ENCODE results near the gene TMEM50A.
"Not testable (repeated sequence)": the region's sequence is repeated elsewhere in the genome, so short reads cannot be mapped to it uniquely, and the experiment has no call there.

Gene TMEM50A

GRCh38 chr1:25338188-25338981, at the start of gene TMEM50A:
Gene TMEM50A, plus strand, starts transcription at chr1:25338334. Its CDS starts 2,153 bp downstream, at chr1:25340487.
- DNase-seq: peak; percentile 78

- DNase-seq: not testable (repeated sequence)
Observed at GRCh38 chr1:25288573-25289101, 49.5 kb upstream of the TMEM50A start.

GRCh38 chr1:25290043-25290442, 48.1 kb upstream of the TMEM50A start:
- DNase-seq: not testable (repeated sequence)

- not testable (repeated sequence) for DNase-seq
Observed at GRCh38 chr1:25293426-25293825, 44.7 kb upstream of the TMEM50A start.

- DNase-seq: not testable (repeated sequence)
Observed at GRCh38 chr1:25294889-25295826, 43.0 kb upstream of the TMEM50A start.

- DNase-seq: not testable (repeated sequence)
Observed at GRCh38 chr1:25296501-25296900, 41.6 kb upstream of the TMEM50A start.

- DNase-seq: not testable (repeated sequence)
Observed at GRCh38 chr1:25300729-25301128, 37.4 kb upstream of the TMEM50A start.

GRCh38 chr1:25302330-25302729, 35.8 kb upstream of the TMEM50A start:
- not testable (repeated sequence) for DNase-seq

GRCh38 chr1:25304936-25305335, 33.2 kb upstream of the TMEM50A start:
- DNase-seq: not testable (repeated sequence)

- not testable (repeated sequence) for DNase-seq
Observed at GRCh38 chr1:25308168-25308567, 30.0 kb upstream of the TMEM50A start.

GRCh38 chr1:25309085-25309484, 29.0 kb upstream of the TMEM50A start:
- not testable (repeated sequence) for DNase-seq

GRCh38 chr1:25309486-25309885, 28.6 kb upstream of the TMEM50A start:
- not testable (repeated sequence) for DNase-seq

GRCh38 chr1:25312806-25313470, 25.2 kb upstream of the TMEM50A start:
- DNase-seq: not testable (repeated sequence)

GRCh38 chr1:25320314-25320938, 17.7 kb upstream of the TMEM50A start:
- not testable (repeated sequence) for DNase-seq

- not testable (repeated sequence) for DNase-seq
Observed at GRCh38 chr1:25322127-25322526, 16.0 kb upstream of the TMEM50A start.

GRCh38 chr1:25324407-25324806, 13.7 kb upstream of the TMEM50A start:
- not testable (repeated sequence) for DNase-seq

GRCh38 chr1:25327864-25328790, 10.0 kb upstream of the TMEM50A start:
- DNase-seq: not testable (repeated sequence)

- DNase-seq: not testable (repeated sequence)
Observed at GRCh38 chr1:25328791-25329185, 9.3 kb upstream of the TMEM50A start.

- not testable (repeated sequence) for DNase-seq
Observed at GRCh38 chr1:25329336-25329735, 8.8 kb upstream of the TMEM50A start.

GRCh38 chr1:25329950-25330349, 8.2 kb upstream of the TMEM50A start:
- DNase-seq: not testable (repeated sequence)

- peak; percentile 20 for DNase-seq
Observed at GRCh38 chr1:25336922-25337354, 1.2 kb upstream of the TMEM50A start.

Data from DMS79 treated with DMSO at 0.1 percent for 48 hours (cell line).